ENCODE measurements around the gene CERS4.
"Not testable (repeated sequence)": the region's sequence is repeated elsewhere in the genome, so short reads cannot be mapped to it uniquely, and the experiment has no call there.

The CERS4 gene

DNA sequence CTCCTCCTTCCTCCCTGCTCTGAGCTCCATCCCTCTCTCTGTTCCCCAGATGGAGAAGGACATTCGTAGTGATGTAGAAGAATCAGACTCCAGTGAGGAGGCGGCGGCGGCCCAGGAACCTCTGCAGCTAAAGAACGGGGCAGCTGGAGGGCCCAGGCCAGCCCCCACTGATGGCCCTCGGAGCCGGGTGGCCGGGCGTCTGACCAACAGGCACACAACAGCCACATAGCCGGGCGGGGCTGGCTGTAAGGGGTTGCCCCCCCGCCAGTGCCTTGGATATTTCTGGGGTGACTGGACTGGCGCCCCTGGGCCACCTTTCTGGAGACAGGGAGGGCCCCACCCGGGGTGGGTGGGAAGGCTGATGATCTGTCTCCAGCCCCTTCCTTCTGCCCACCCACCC is 52.7 kb downstream of the CERS4 start:
- DNase-seq (ENCODE audit: low spot score) = no peak

DNA sequence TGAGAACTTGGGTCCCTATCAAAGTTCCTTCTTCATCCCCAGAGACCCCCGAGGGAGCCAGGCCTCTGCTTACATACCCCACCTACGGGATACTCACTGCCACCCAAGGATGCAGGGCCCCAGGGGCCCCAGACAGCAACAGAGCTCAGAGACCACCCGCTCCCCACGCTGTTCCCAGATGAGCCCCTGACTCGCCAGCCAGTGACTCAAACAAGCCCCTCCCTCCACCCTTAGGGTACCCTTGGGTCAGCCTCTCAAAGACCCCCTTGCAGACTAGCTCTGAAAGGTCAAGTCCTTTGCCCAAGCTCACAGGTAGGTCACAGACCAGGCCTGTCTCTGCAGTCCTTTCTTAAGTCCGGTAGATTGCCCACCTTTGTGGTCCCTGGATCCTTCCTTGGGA is 53.3 kb downstream of the CERS4 start:
- no peak for DNase-seq (ENCODE audit: low spot score)

DNA sequence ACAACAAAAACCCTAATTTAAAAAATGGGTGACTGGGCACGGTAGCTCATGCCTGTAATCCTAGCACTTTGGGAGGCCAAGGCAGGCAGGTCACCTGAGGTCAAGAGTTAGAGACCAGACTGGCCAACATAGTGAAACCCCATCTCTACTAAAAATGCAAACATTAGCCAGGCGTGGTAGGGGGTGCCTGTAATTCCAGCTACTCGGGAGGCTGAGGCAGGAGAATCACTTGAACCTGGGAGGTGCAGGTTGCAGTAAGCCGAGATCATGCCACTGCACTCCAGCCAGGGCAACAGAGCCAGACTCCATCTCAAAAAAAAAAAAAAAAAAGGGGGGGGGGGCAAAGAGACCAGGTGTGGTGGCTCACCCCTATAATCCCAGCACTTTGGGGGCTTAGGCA is 55.1 kb downstream of the CERS4 start:
- DNase-seq (ENCODE audit: low spot score) = not testable (repeated sequence)

DNA sequence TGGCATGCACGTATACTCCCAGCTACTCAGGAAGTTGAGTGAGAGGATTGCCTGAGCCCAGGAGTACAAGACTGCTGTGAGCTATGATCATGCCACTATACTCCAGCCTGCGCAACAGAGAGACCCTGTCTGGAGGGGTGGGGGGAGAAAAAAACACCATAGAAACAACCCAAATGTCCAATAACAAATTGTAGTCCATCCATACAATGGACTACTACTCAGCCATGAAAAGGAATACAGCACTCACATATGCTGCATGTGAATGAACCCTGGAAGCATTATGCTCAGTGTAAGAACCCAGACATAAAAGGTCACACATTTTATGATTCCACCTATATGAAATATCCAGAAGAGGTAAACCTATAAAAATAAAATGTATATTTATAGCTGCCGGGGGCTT is 56.7 kb downstream of the CERS4 start:
- DNase-seq (ENCODE audit: low spot score) = no peak

DNA sequence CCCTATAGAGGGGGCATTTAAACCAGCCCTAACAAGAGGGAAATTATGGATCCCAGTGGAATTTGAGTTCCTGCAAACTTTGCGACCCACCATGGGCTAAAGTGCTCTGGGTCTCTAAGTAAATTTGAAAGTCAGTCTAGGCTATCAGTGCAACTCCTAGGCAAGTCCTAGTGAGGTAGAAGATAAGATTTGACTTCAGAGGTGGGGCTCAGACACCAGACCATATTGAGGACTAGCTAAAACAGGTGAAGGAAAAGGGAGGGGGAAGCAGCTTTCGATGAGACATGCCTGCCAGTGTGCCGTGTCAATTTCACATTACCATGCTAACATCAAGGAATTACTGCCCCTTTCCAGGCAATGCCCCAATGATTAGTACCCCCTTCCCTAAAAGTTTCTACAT is 60.6 kb downstream of the CERS4 start:
- DNase-seq (ENCODE audit: low spot score) = no peak

DNA sequence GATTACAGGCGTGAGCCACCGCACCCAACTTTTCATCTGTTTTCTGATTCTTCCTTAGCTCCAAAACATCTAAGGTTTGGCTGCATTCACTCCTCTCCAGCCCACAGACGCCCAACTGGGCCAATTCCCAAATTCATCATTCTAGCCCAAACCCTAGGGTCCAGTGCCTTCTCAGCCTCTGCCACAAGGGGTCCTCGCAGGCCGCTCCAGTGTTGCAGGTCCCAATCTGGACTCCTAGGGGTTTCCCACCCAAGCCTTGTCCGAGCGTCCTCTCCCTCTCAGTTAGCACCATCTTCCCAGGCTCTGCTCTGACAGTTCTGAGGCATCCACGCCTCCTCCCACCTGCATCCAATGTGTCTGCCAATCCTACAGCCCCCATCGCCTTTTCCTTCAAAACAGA is 67.3 kb downstream of the CERS4 start:
- not testable (repeated sequence) for DNase-seq (ENCODE audit: low spot score)

DNA sequence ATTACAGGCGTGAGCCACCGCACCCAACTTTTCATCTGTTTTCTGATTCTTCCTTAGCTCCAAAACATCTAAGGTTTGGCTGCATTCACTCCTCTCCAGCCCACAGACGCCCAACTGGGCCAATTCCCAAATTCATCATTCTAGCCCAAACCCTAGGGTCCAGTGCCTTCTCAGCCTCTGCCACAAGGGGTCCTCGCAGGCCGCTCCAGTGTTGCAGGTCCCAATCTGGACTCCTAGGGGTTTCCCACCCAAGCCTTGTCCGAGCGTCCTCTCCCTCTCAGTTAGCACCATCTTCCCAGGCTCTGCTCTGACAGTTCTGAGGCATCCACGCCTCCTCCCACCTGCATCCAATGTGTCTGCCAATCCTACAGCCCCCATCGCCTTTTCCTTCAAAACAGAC is 82.2 kb downstream of the CERS4 start:
- not testable (repeated sequence) for DNase-seq (ENCODE audit: low spot score)

DNA sequence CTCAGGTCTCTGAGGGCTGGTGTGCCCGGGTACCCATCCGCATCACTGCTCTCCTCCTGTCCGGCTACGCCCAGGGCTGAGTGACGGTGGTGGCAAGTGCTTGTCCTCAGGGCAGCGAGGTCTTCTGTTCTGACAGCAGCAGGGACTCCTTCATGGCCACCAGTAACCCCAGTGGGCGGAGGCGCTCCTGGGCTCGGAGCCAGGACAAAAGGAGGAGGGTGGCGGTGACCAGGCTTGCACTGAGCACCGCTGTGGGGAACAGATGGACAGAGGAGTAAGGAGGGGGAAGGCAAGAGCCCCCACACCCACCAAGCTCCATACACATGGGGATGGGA is 93.2 kb downstream of the CERS4 start:
- no peak for DNase-seq (ENCODE audit: low spot score)

DNA sequence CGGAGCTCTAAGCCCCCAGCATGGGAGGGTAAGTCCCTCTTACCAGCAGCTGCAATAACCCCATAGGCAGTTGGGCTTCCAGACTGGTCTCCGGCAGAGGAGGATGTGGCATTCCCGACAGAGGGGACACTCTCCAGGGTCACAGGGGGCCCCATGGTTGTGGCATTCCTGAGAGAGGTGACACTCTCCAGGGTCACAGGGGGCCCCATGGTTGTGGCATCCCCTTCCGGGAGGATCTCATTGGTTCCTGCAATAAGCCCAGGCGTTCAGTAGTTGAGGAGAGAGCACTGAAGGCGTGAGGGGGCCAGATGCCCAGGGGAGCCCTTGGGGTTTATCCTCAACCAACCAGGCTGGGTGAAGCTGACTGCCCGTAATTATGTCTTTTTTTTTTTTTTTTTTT is 93.6 kb downstream of the CERS4 start:
- no peak for DNase-seq (ENCODE audit: low spot score)

DNA sequence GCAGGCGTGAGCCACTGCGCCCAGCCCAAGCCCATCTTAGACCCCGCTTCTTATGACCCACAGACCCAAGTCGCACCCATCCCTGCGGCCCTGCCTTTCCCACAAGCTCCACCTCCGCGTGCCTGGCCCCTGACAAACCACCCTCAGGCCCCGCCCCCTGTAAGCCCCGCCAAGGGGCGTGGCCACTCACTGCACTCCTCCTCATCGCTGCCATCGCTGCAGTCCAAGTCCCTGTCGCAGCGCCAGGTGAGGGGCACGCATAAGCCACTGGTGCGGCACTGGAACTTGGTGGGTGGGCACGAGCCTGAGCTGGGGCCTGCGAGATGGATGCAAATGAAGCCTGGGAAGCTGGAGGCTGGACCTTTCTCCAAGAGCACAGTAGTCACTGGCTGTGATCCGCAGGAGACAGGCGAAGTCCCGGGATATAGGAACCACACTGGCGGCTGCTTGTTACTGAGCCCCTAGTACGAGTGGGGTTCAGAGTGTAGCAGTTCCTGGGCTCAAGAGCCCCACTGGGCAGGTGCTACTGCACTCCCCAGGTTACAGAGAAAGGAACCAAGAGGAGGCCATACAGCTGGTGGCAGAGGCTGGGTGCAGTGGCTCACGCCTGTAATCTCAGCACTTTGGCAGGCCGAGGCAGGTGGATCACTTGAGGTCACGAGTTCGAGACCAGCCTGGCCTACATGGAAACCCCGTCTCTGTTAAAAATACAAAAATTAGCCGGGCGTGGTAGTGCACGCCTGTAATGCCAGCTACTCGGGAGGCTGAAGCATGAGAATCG is 95.9 kb downstream of the CERS4 start:
- DNase-seq (ENCODE audit: low spot score) = no peak

DNA sequence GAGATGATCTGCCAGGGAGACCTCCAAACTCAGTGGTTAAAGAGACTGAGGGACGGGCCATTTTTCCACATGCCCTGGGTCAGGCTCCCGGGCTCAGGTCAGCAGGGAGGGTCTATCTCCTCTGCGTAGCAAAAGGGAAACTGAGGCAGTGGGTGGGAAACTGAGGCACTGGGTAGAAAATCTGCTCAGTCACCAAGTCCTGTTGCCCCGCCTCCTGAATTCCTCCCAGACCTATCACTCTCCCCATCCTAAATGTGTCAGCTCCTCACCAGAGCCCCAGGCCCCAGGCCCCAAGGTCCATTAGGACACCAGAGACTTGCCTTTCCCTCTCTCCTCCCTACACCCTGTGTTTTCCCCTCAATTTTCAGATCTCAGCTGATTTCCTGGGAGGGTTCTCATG is 96.6 kb downstream of the CERS4 start:
- no peak for DNase-seq (ENCODE audit: low spot score)

DNA sequence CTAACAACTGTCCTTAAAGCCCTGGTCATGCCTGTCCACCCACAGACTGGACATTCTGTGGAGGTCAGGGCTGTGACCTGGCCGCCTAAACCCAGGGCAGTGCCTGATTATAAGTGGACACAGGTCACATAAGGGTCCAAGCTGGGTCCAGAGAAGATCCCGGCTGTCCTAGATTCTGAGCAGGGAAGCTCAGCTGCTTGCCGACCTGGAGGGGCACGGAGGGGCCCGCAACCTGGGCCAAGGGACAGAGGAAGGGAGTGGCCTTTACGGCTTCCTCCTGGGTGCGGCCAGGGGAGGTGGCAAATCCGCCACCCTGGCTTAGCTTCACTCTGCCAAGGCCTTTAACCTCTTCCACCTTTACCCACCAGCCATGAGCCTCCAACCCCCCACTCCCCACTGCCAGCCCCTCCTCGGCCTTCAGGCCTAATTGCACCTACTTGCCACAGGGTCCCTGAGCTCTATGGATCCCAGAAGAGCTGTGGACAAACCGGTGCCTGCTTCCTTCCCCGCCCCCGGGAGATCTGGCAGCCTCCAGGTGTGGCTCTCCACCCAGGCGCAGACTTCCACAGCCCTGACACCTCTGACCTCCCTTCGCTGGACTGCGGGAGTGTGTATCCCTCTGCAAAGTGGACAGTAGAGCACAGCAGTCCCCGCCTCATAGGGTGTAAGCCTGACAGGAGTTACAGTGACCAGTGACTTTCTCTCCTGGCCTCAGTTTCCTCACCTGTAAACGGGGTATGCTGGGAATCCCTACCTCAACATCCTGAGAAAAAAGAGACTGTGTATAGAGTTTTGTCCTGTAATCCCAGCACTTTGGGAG is 97.3 kb downstream of the CERS4 start:
- no peak for DNase-seq (ENCODE audit: low spot score)

DNA sequence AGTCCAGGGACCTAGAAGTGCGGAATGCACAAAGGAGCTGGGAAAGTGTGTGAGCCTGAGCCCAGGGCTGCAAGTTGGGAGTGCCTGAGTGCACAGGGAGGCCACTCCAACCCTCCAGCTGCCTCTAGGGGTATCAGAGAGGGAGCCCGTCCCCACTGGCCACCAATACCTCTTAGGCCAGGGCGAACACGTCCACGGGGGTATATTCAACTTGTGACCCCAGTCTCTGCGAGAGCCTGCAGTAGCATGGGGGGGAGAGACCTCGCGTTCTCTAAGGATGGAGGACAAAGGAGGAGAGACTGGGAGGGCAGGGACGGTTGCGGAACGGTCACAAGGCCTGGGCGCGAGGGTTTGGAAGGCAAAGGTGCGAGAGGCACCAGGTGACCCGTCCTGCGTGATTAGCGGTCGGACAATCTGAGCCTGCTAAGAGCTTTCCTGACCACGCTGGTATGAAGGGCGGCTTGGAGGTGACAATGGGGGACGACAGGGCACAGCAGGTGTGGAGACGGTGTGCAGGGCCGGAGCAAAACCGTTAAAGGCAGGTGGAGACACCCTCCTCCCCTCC is 98.3 kb downstream of the CERS4 start:
- DNase-seq (ENCODE audit: low spot score) = no peak

DNA sequence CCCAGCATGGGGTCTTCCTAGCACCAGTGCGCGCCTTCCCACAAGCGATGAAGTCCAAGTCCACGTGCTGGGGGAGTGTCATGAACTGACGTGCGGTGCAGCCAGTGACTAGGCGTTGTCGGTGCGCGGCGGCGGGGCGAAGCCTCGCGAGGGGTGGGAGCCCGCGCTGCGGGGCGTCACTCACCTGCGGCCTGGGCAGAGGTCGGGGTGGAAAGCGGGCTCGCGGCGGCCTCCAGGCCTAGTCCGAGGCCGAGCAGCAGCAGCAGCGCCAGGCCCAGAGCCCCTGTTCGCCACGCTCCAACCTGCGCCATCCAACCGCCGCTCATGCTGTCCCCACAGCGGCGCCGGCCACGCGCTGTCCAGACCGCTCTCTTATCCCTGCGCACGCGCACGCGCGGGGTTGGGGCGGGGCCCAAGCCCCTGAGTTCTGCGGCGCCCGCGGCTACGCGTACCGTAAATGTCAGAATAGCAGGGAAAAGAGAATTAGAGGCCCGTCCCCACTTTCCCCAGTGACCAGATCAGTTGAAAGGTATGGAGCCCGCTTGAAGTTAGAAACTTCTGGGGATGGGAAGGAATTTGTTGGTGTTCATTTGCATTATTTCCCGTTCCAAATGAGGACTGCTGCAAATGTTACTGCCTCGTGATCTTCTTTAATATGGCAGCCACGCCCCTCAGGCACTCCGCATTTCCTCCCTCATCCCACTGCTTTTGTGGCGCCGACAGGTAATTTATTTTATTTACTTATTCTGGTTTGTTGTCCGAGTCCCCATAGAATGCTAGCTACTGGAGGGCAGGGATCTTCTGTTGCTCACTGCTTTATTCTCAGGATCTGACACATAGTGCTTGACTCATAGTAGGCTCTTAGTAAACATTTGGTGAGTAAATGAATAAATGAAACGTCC is 99.0 kb downstream of the CERS4 start, which contains the start of gene CD320:
Gene CD320, minus strand, starts transcription at position 394 of the 902 bp plus-strand sequence. Its CDS starts 68 bp downstream, at position 326.
- peak; percentile 91 for DNase-seq (ENCODE audit: low spot score)

DNA sequence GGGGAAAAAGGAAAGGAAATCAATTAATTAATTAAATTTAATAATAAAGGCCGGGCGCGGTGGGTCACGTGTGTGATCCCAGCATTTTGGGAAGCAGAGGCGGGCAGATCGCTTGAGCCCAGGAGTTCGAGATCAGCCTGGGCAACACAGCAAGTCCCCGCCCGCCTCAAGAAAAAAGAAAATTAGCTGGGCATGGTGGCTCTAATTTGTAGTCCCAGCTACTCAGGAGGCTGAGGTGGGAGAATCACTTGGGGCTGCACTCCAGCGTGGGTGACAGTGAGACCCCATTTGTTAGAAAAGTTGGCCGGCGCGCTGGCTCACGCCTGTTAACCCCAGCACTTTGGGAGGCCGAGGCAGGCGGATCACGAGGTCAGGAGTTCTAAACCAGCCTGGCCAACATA is 99.7 kb downstream of the CERS4 start:
- DNase-seq (ENCODE audit: low spot score) = no peak

DNA sequence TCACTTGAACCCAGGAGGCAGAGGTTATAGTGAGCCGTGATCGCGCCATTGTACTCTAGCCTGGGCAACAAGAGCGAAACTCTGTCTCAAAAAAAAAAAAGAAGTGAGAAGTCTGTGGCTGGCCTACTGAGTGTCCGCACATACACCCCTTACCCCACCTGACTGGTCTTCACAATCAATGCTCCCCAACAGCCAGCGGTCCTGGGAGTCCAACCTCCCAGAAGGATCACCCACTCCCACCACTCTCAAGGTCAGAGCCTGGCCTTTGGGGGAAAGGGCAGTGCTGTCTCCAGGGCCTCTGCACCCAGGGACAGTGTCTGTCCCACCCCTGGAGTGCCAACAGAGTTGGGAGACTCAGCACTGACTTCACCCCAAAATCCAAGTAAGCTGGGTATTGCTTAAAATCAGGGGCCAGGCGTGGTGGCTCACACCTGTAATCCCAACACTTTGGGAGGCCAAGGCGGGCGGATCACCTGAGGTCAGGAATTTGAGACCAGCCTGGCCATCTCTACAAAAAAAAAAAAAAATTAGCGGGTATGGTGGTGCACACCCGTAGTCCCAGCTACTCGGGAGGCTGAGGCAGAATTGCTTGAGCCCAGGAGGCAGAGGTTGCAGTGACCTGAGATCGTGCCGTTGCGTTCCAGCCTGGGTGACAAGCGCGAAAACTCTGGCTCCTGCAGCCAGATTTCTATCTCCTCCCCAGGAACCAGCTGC is 101.3 kb downstream of the CERS4 start:
- no peak for DNase-seq (ENCODE audit: low spot score)

DNA sequence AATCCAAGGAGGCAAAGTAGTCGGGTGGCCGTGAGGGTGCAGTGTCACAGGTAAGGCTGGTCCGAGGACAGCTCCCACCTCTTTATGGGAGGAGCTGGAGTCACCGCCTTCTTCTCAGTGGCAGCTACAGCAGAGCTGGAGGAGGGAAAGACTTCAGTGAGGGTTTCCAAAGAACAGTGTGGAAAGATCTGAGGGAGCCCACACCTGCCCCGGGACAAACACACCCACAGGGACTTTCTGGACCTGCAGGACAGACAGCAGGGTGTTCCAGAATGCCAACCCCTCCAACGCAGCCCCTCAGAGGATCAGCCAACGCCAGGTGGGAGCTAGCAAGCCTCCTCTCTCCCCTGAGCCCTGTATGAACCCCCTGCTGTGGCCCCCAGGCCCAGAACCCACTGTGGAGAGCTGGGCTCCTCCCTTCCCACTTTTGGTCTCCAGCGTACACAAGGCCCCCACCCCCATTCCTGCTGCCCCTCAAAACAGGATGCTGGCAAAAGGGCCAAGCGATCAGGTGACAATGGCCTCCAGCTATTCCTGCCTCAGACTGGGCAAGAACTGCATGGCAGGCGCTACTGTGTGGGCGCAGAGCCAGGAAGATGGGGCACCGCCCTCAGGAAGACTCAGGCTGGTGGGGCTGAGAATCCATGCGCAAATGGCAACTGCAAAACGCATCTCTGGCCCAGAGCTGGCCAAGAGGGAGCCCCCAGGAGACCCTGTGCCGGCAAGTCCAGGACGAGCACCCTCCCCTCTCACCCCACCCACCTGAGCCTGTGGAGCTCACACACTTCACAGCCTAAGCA is 102.5 kb downstream of the CERS4 start:
- no peak for DNase-seq (ENCODE audit: low spot score)

All from kidney capillary endothelial cell (primary cell).